Type B pancreatic cell (in vitro differentiated cells): ENCODE data around the gene MGAT4A. TPM values are rescaled to one million over a fixed set of nuclear protein-coding genes. Genes with fewer than 3 reads are reported as not detected.

ENCODE experiments used
- DNase-seq: peaks from one replicate; pipeline ENCODE4 v3.0.0; 2021; ENCODE audit warnings: mixed read lengths; ENCODE audit not compliant: unreplicated experiment; ENCODE audit errors: extremely low spot score
- H3K27ac Mint-ChIP-seq: 2 replicates; pipeline ENCODE4 v1.8.0; 2021; ENCODE audit warnings: mild to moderate bottlenecking, mixed read lengths
- H3K27me3 Mint-ChIP-seq: 2 replicates; pipeline ENCODE4 v1.8.0; 2021; ENCODE audit warnings: mixed read lengths
- H3K36me3 Mint-ChIP-seq: 2 replicates; pipeline ENCODE4 v1.8.0; 2021; ENCODE audit warnings: mixed read lengths
- H3K4me1 Mint-ChIP-seq: one replicate; pipeline ENCODE4 v1.8.0; 2021; ENCODE audit warnings: mixed read lengths; ENCODE audit not compliant: unreplicated experiment
- H3K4me3 Mint-ChIP-seq: 2 replicates; pipeline ENCODE4 v1.8.0; 2021; ENCODE audit warnings: mild to moderate bottlenecking, mixed read lengths
- H3K9me3 Mint-ChIP-seq: 2 replicates; pipeline ENCODE4 v1.8.0; 2021; ENCODE audit warnings: mixed read lengths
- CTCF ChIP-seq: fragments of 200-600 bp; sonication (generic); conservative IDR thresholded peaks from 2 replicates; pipeline ENCODE4 v1.5.0; 2021; ENCODE audit warnings: antibody characterized with exemption, mild to moderate bottlenecking
- total RNA-seq: library from RNA; stranded (reverse); gene quantifications from 2 replicates; pipeline ENCODE4 v1.2.1, GENCODE V29; 2021; ENCODE audit warnings: low replicate concordance

MGAT4A gene
- total RNA-seq, 1 donor from 2014 or later: 32.5 TPM

GRCh38 chr2:98578231-98578630 is 152.7 kb downstream of the MGAT4A start:
- TF ChIP-seq CTCF: no peak
- no peaks in the 10 kb centered on the region for H3K27me3 Mint-ChIP-seq
- no peaks in the 10 kb centered on the region for H3K9me3 Mint-ChIP-seq
- H3K36me3 Mint-ChIP-seq: peaks cover 5% of the 10 kb centered on the region
- H3K4me1 Mint-ChIP-seq: no peaks in the 10 kb centered on the region
- DNase-seq: no peak
- H3K4me3 Mint-ChIP-seq: no peak overlapping the region
- peak overlapping the region; percentile 18 for H3K27ac Mint-ChIP-seq

DNA sequence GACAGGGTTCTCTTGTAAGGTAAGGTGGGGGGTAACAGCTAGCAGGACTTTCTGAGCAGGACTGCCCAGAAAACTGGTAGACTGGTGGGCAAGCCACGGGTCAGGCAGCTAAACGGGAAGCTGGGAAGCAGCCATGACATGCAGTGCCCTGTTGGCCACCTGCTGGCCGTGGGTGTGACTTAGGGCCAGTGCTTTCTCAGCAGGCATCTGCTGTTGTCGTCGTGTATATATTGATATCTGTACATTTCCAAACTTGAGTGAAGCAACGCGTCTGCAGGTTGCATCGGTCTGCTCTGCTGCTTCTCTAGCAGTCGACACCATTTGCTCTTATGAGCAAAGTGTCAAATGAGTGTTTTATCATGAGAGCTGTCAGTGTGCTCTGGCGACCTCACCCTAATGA is 153.6 kb downstream of the MGAT4A start:
- H3K4me1 Mint-ChIP-seq: no peaks in the 10 kb centered on the region
- DNase-seq: no peak
- H3K27me3 Mint-ChIP-seq: no peaks in the 10 kb centered on the region
- peak; percentile 40 for TF ChIP-seq CTCF
- no peak overlapping the region for H3K4me3 Mint-ChIP-seq
- no peaks in the 10 kb centered on the region for H3K9me3 Mint-ChIP-seq
- H3K36me3 Mint-ChIP-seq: peaks cover 5% of the 10 kb centered on the region
- no peak overlapping the region for H3K27ac Mint-ChIP-seq

GRCh38 chr2:98576666-98577312 is 154.1 kb downstream of the MGAT4A start:
- H3K27me3 Mint-ChIP-seq: no peaks in the 10 kb centered on the region
- H3K36me3 Mint-ChIP-seq: no peaks in the 10 kb centered on the region
- no peak overlapping the region for H3K27ac Mint-ChIP-seq
- H3K4me3 Mint-ChIP-seq: no peak overlapping the region
- H3K4me1 Mint-ChIP-seq: no peaks in the 10 kb centered on the region
- H3K9me3 Mint-ChIP-seq: no peaks in the 10 kb centered on the region
- no peak for TF ChIP-seq CTCF
- DNase-seq: no peak

- Mint-ChIP-seq H3K4me3 (no peak overlapping the region), H3K36me3 (no peaks in the 10 kb centered on the region), H3K27me3 (no peaks in the 10 kb centered on the region), H3K9me3 (no peaks in the 10 kb centered on the region), H3K4me1 (no peaks in the 10 kb centered on the region), H3K27ac (no peak overlapping the region)
- no peak for DNase-seq
- no peak for TF ChIP-seq CTCF
These were observed 157.5 kb downstream of the MGAT4A start for GRCh38 chr2:98573426-98573825.

DNA sequence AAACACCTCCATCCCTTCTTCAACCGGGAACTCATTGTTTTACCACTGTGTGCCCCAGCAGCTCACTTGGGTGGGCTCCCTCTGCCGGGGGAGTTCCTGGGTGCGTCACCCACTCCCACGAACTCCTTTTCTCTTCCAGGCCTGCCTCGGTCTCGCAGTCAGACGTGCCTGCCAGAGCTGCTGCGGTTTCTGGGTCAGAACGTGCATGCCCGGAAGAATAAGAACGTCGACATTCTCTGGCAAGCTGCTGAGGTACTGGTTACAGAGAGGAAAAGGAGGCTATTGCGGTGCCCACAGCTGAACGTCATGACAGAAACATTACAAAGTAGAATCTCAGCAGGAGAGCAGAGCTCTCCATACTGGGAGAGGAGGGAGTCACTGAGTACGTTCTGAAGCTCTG is 158.3 kb downstream of the MGAT4A start:
- no peaks in the 10 kb centered on the region for H3K9me3 Mint-ChIP-seq
- H3K4me1 Mint-ChIP-seq: no peaks in the 10 kb centered on the region
- no peak for TF ChIP-seq CTCF
- no peaks in the 10 kb centered on the region for H3K27me3 Mint-ChIP-seq
- DNase-seq: no peak
- H3K36me3 Mint-ChIP-seq: no peaks in the 10 kb centered on the region
- no peak overlapping the region for H3K27ac Mint-ChIP-seq
- no peak overlapping the region for H3K4me3 Mint-ChIP-seq

- no peak overlapping the region for H3K27ac Mint-ChIP-seq
- H3K4me3 Mint-ChIP-seq: no peak overlapping the region
- no peaks in the 10 kb centered on the region for H3K4me1 Mint-ChIP-seq
- DNase-seq: no peak
- no peaks in the 10 kb centered on the region for H3K36me3 Mint-ChIP-seq
- H3K9me3 Mint-ChIP-seq: no peaks in the 10 kb centered on the region
- no peaks in the 10 kb centered on the region for H3K27me3 Mint-ChIP-seq
- TF ChIP-seq CTCF: no peak
These were observed 158.7 kb downstream of the MGAT4A start for GRCh38 chr2:98572211-98572610.
